A549 (cell line): ENCODE results near the gene OR2T35. TPM values are rescaled to one million over a fixed set of nuclear protein-coding genes. Genes with fewer than 3 reads are reported as not detected.

ENCODE experiments used
- ATAC-seq, 2 experiments: fragments of 200-7000 bp in 1 of 2; fragments of >200 bp in 1 of 2; cut with Nextera tagmentation in 1 of 2; cut with Tn5 transposase in 1 of 2; 3 replicates each; pipeline versions ENCODE4 v1.8.0 to v1.9.1; 2018 to 2020; ENCODE audit warnings: mild to moderate bottlenecking in 1 of 2, moderate library complexity in 1 of 2
- CTCF ChIA-PET: fragments of 300-600 bp; sonication (Branson Sonifier 250); formaldehyde crosslinking; extraction: SDS; loops from one replicate; lab custom pipeline; 2021; ENCODE audit warnings: antibody characterized with exemption, inconsistent platforms; lab: Yijun Ruan, JAX
- POLR2A ChIA-PET: fragments of 350-600 bp; formaldehyde crosslinking; extraction: SDS; loops from one replicate; lab custom pipeline; 2021; ENCODE audit warnings: antibody characterized with exemption, inconsistent platforms; lab: Yijun Ruan, JAX
- DNase-seq, 2 experiments: peaks; one replicate each; pipeline versions ENCODE4 v3.0.0 to v3.0.0-alpha.2; 2011 to 2016; ENCODE audit warnings: low read depth in 1 of 2, low spot score in 1 of 2
- FAIRE-seq: peaks from 2 replicates; lab custom pipeline; 2011; peaks lifted over from hg19 to GRCh38; lab: Jason Lieb, UNC
- H3K27ac ChIP-seq, 2 experiments: fragments of >200 bp; sonication (Bioruptor Twin); formaldehyde crosslinking; 3 replicates each; pipeline ENCODE4 v1.5.1; 2016 to 2017
- H3K4me1 ChIP-seq: fragments of >200 bp; sonication (Bioruptor Twin); formaldehyde crosslinking; 3 replicates; pipeline ENCODE4 v1.6.1; 2016
- H3K4me2 ChIP-seq: fragments of >200 bp; sonication (Bioruptor Twin); formaldehyde crosslinking; 3 replicates; pipeline ENCODE4 v1.6.1; 2016
- H3K4me3 ChIP-seq: fragments of >200 bp; sonication (Bioruptor Twin); formaldehyde crosslinking; 3 replicates; pipeline ENCODE4 v1.5.1; 2016
- H3K9me3 ChIP-seq: fragments of >200 bp; sonication (Bioruptor Twin); formaldehyde crosslinking; 3 replicates; pipeline ENCODE4 v1.6.1; 2016
- ATOH8 ChIP-seq: fragments of 250-450 bp; sonication (Bioruptor Pico); IDR thresholded peaks from 2 replicates; pipeline ENCODE4 v1.5.0; 2020; ENCODE audit warnings: low read depth, mild to moderate bottlenecking, moderate library complexity
- CHD2 ChIP-seq: fragments of 150-350 bp; IDR thresholded peaks from 2 replicates; pipeline ENCODE4 v1.6.1; 2014; ENCODE audit warnings: low read length; ENCODE audit not compliant: partially characterized antibody
- CTCF ChIP-seq: fragments of >200 bp; sonication (Bioruptor Twin); formaldehyde crosslinking; IDR thresholded peaks from 3 replicates; pipeline ENCODE4 v1.5.1; 2016
- EHF ChIP-seq: fragments of 250-450 bp; sonication (Bioruptor Pico); IDR thresholded peaks from 2 replicates; pipeline ENCODE4 v1.5.0; 2020; ENCODE audit warnings: mild to moderate bottlenecking
- ESRRA ChIP-seq: fragments of 150-350 bp; IDR thresholded peaks from 2 replicates; pipeline ENCODE4 v1.6.1; 2014; ENCODE audit warnings: mild to moderate bottlenecking, low read length, borderline replicate concordance
- HDAC2 ChIP-seq: fragments of 200-600 bp; sonication (generic); IDR thresholded peaks from 2 replicates; pipeline ENCODE4 v1.6.1; 2016
- HES2 ChIP-seq: fragments of >200 bp; sonication (Bioruptor Twin); formaldehyde crosslinking; IDR thresholded peaks from 2 replicates; pipeline ENCODE4 v1.6.1; 2016
- HMGXB4 ChIP-seq: fragments of 250-450 bp; sonication (Bioruptor Pico); IDR thresholded peaks from 2 replicates; pipeline ENCODE4 v1.5.0; 2021; ENCODE audit warnings: mild to moderate bottlenecking, moderate library complexity, borderline replicate concordance
- HOXA7 ChIP-seq: fragments of 250-450 bp; sonication (Bioruptor Pico); IDR thresholded peaks from 2 replicates; pipeline ENCODE4 v1.5.0; 2020; ENCODE audit warnings: mild to moderate bottlenecking, moderate library complexity
- JUNB ChIP-seq: fragments of >200 bp; sonication (Bioruptor Twin); formaldehyde crosslinking; IDR thresholded peaks from 2 replicates; pipeline ENCODE4 v1.6.1; 2016
- KDM5A ChIP-seq: fragments of 200-600 bp; sonication (generic); IDR thresholded peaks from 2 replicates; pipeline ENCODE4 v1.6.1; 2016; ENCODE audit warnings: antibody characterized with exemption, mild to moderate bottlenecking
- MYC ChIP-seq: IDR thresholded peaks from 2 replicates; pipeline ENCODE4 v1.6.1; 2012; ENCODE audit warnings: mild to moderate bottlenecking, inconsistent platforms, low read length, improper control_type of control experiment, borderline replicate concordance
- POLR2A ChIP-seq: IDR thresholded peaks from 2 replicates; pipeline ENCODE4 v1.6.1; 2012; ENCODE audit warnings: mild to moderate bottlenecking, low read length
- RARB ChIP-seq: fragments of 250-450 bp; sonication (Bioruptor Pico); IDR thresholded peaks from 2 replicates; pipeline ENCODE4 v1.8.0; 2021; ENCODE audit warnings: mild to moderate bottlenecking, moderate library complexity
- RCOR1 ChIP-seq: fragments of 150-350 bp; IDR thresholded peaks from 2 replicates; pipeline ENCODE4 v1.6.1; 2014; ENCODE audit warnings: antibody characterized with exemption, low read length, low read depth
- REST ChIP-seq: fragments of 200-600 bp; sonication (generic); IDR thresholded peaks from 2 replicates; pipeline ENCODE4 v1.6.1; 2016; ENCODE audit warnings: antibody characterized with exemption, mild to moderate bottlenecking, moderate library complexity
- RFX5 ChIP-seq: fragments of 450-650 bp; IDR thresholded peaks from 2 replicates; pipeline ENCODE4 v1.7.1; 2014; ENCODE audit warnings: antibody characterized with exemption, mild to moderate bottlenecking, moderate library complexity
- RNF2 ChIP-seq: fragments of 200-600 bp; sonication (generic); IDR thresholded peaks from 2 replicates; pipeline ENCODE4 v1.6.1; 2016; ENCODE audit warnings: low read depth, mild to moderate bottlenecking, antibody characterized with exemption, moderate library complexity, borderline replicate concordance
- TP53 ChIP-seq: fragments of 250-450 bp; sonication (Bioruptor Pico); IDR thresholded peaks from 2 replicates; pipeline ENCODE4 v1.5.0; 2021; ENCODE audit warnings: mild to moderate bottlenecking, moderate library complexity
- ZC3H11A ChIP-seq: fragments of 450-650 bp; IDR thresholded peaks from 2 replicates; pipeline ENCODE4 v1.6.1; 2014; ENCODE audit warnings: antibody characterized with exemption, mild to moderate bottlenecking
- ZFP36 ChIP-seq: fragments of 450-650 bp; IDR thresholded peaks from 2 replicates; pipeline ENCODE4 v1.6.1; 2014; ENCODE audit warnings: borderline replicate concordance; ENCODE audit not compliant: partially characterized antibody
- ZSCAN20 ChIP-seq: fragments of 250-450 bp; sonication (Bioruptor Pico); IDR thresholded peaks from 2 replicates; pipeline ENCODE4 v1.8.0; 2022; ENCODE audit warnings: mild to moderate bottlenecking, moderate library complexity
- WGBS: methylation state at CpG from one replicate; pipeline ENCODE4 v1.1.6; 2017; ENCODE audit errors: missing lambda C conversion rate; 5-methylcytosine and 5-hydroxymethylcytosine counted together
- polyA plus RNA-seq, 4 experiments: library from polyadenylated mRNA; depleted of rRNA in 3 of 4; stranded (reverse); fragments of >200 nt; fragmentation: RNase III in 1 of 4; extraction: RNeasy Plus Mini Kit Qiagen cat#74134 plus additional on column Dnase treatment in 1 of 4; gene quantifications; 2 replicates in 3 of 4; 3 replicates in 1 of 4; pipeline ENCODE4 v1.2.3, GENCODE V29; 2011 to 2017

OR2T35 gene
- polyA plus RNA-seq, 2 of the 4 experiments (the other 2 are of a cell fraction): not detected

GRCh38 chr1:248610301-248610700 lies 34.8 kb downstream of the OR2T35 start:
- no peak for TF ChIP-seq HMGXB4
- TF ChIP-seq ZFP36: no peak
- no peak for TF ChIP-seq KDM5A
- TF ChIP-seq RNF2: no peak
- TF ChIP-seq REST: no peak
- no peak for TF ChIP-seq ZSCAN20 (CRISPR knock-in tag)
- TF ChIP-seq RCOR1: no peak
- no peak for TF ChIP-seq JUNB
- TF ChIP-seq HOXA7 (CRISPR knock-in tag): no peak
- no peak for TF ChIP-seq EHF (CRISPR knock-in tag)
- TF ChIP-seq HDAC2: no peak
- no peak for TF ChIP-seq MYC
- TF ChIP-seq ESRRA: no peak
- no peak for TF ChIP-seq RARB (CRISPR knock-in tag)
- no peak for TF ChIP-seq ATOH8
- CTCF ChIA-PET: no interaction called here

GRCh38 chr1:248599396-248599795 lies 45.7 kb downstream of the OR2T35 start:
- ChIA-PET CTCF (interaction anchor here (0.6 kb wide), 1 partner anchor 724 kb away, joined by 3 read pairs; no protein-coding TSS in a partner anchor), POLR2A (no interaction called here)
- Histone ChIP-seq H3K4me3 (no peak overlapping the region), H3K9me3 (no peaks in the 10 kb centered on the region), H3K4me1 (no peaks in the 10 kb centered on the region), H3K27ac (no peak overlapping the region), H3K4me2 (no peak overlapping the region)
- FAIRE-seq (no peak), DNase-seq (no peak), ATAC-seq (no peak)
- WGBS: 25% methylated on average over 8 of the region's 8 CpGs
- TF ChIP-seq TP53 (CRISPR knock-in tag): no peak
- no peak for TF ChIP-seq HOXA7 (CRISPR knock-in tag)
- TF ChIP-seq RFX5: no peak
- no peak for TF ChIP-seq HES2
- TF ChIP-seq CHD2: no peak
- TF ChIP-seq CTCF: no peak
- TF ChIP-seq ZC3H11A: no peak
- no peak for TF ChIP-seq HMGXB4
- no peak for TF ChIP-seq REST
- TF ChIP-seq EHF (CRISPR knock-in tag): no peak
- no peak for TF ChIP-seq POLR2A
- no peak for TF ChIP-seq MYC

More at GRCh38 chr1:248610301-248610700, 34.8 kb downstream of the OR2T35 start:
- Histone ChIP-seq H3K4me2 (no peak overlapping the region), H3K27ac (no peak overlapping the region), H3K4me1 (no peaks in the 10 kb centered on the region), H3K4me3 (no peak overlapping the region), H3K9me3 (no peaks in the 10 kb centered on the region)
- ATAC-seq (no peak), FAIRE-seq (no peak), DNase-seq (no peak)
- 3% methylated on average over 3 of the region's 3 CpGs for WGBS
- POLR2A ChIA-PET: no interaction called here
